ENCODE measurements around the gene CITED2. TPM values are rescaled to one million over a fixed set of nuclear protein-coding genes. Genes with fewer than 3 reads are reported as not detected.

The CITED2 gene
- total and polyA plus RNA-seq, 2 experiments from 2014 or later = 26.6 to 76.9 TPM

GRCh38 chr6:139391709-139392108, 17.3 kb upstream of the CITED2 start (continued):
- TF ChIP-seq, protein P1, sequence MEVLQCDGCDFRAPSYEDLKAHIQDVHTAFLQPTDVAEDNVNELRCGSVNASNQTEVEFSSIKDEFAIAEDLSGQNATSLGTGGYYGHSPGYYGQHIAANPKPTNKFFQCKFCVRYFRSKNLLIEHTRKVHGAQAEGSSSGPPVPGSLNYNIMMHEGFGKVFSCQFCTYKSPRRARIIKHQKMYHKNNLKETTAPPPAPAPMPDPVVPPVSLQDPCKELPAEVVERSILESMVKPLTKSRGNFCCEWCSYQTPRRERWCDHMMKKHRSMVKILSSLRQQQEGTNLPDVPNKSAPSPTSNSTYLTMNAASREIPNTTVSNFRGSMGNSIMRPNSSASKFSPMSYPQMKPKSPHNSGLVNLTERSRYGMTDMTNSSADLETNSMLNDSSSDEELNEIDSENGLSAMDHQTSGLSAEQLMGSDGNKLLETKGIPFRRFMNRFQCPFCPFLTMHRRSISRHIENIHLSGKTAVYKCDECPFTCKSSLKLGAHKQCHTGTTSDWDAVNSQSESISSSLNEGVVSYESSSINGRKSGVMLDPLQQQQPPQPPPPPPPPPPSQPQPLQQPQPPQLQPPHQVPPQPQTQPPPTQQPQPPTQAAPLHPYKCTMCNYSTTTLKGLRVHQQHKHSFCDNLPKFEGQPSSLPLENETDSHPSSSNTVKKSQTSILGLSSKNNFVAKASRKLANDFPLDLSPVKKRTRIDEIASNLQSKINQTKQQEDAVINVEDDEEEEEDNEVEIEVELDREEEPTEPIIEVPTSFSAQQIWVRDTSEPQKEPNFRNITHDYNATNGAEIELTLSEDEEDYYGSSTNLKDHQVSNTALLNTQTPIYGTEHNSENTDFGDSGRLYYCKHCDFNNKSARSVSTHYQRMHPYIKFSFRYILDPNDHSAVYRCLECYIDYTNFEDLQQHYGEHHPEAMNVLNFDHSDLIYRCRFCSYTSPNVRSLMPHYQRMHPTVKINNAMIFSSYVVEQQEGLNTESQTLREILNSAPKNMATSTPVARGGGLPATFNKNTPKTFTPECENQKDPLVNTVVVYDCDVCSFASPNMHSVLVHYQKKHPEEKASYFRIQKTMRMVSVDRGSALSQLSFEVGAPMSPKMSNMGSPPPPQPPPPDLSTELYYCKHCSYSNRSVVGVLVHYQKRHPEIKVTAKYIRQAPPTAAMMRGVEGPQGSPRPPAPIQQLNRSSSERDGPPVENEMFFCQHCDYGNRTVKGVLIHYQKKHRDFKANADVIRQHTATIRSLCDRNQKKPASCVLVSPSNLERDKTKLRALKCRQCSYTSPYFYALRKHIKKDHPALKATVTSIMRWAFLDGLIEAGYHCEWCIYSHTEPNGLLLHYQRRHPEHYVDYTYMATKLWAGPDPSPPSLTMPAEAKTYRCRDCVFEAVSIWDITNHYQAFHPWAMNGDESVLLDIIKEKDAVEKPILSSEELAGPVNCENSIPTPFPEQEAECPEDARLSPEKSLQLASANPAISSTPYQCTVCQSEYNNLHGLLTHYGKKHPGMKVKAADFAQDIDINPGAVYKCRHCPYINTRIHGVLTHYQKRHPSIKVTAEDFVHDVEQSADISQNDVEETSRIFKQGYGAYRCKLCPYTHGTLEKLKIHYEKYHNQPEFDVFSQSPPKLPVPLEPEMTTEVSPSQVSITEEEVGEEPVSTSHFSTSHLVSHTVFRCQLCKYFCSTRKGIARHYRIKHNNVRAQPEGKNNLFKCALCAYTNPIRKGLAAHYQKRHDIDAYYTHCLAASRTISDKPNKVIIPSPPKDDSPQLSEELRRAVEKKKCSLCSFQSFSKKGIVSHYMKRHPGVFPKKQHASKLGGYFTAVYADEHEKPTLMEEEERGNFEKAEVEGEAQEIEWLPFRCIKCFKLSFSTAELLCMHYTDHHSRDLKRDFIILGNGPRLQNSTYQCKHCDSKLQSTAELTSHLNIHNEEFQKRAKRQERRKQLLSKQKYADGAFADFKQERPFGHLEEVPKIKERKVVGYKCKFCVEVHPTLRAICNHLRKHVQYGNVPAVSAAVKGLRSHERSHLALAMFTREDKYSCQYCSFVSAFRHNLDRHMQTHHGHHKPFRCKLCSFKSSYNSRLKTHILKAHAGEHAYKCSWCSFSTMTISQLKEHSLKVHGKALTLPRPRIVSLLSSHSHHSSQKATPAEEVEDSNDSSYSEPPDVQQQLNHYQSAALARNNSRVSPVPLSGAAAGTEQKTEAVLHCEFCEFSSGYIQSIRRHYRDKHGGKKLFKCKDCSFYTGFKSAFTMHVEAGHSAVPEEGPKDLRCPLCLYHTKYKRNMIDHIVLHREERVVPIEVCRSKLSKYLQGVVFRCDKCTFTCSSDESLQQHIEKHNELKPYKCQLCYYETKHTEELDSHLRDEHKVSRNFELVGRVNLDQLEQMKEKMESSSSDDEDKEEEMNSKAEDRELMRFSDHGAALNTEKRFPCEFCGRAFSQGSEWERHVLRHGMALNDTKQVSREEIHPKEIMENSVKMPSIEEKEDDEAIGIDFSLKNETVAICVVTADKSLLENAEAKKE (CRISPR knock-in tag; IDR thresholded peaks at IDR 0.05) = no peak
- TF ChIP-seq REST (IDR thresholded peaks at IDR 0.05; ENCODE audit: unreplicated experiment) (no peak), ZNF114 (CRISPR knock-in tag; IDR thresholded peaks at IDR 0.05) (no peak), EZH2 (IDR thresholded peaks at IDR 0.05; ENCODE audit: low read depth, unreplicated experiment) (no peak), CREB1 (CRISPR knock-in tag; IDR thresholded peaks at IDR 0.05; ENCODE audit: low read depth) (no peak)

- Histone ChIP-seq H3K79me2 (replicated peaks; ENCODE audit: insufficient read depth) (no peaks in the 10 kb centered on the region), H3F3A (replicated peaks; ENCODE audit: low read depth) (no peaks in the 10 kb centered on the region), H2AFZ (no peak overlapping the region), H3K4me1 (ENCODE audit: insufficient read depth) (peaks cover 5% of the 10 kb centered on the region), H3K27ac (ENCODE audit: low read depth) (no peak overlapping the region), H3K4me2 (no peak overlapping the region), H3K4me3 (no peak overlapping the region), H3K9me2 (ENCODE audit: insufficient read depth) (no peaks in the 10 kb centered on the region), H3K27me3 (ENCODE audit: insufficient read depth) (peaks cover 33% of the 10 kb centered on the region), H3K36me3 (ENCODE audit: insufficient read depth) (no peaks in the 10 kb centered on the region), H4K20me1 (replicated peaks; ENCODE audit: insufficient read depth) (no peaks in the 10 kb centered on the region)
- no peaks in the 10 kb centered on the region for H3K36me3 Mint-ChIP-seq (ENCODE audit: low read depth)
- TF ChIP-seq CREB1 (CRISPR knock-in tag; IDR thresholded peaks at IDR 0.05; ENCODE audit: low read depth) = no peak
- H3K27me3 Mint-ChIP-seq (ENCODE audit: insufficient read depth, low read depth, poor library complexity) = peaks cover 18% of the 10 kb centered on the region
- DNase-seq (ENCODE audit: low spot score) (no peak), ATAC-seq (no peak)
- H3K9me3 Mint-ChIP-seq = no peaks in the 10 kb centered on the region
- no peak overlapping the region for H3K4me3 Mint-ChIP-seq
- H3K4me1 Mint-ChIP-seq = peaks cover 4% of the 10 kb centered on the region
- H3K27ac Mint-ChIP-seq = no peak overlapping the region
Observed at GRCh38 chr6:139390447-139390846, 16.0 kb upstream of the CITED2 start.
